GM12878 (cell line): ENCODE data around the gene WDSUB1.

Source experiments
- EGR1 ChIP-seq, 2 experiments: IDR thresholded peaks; 1 replicate in 1 of 2; 2 replicates in 1 of 2; pipeline ENCODE4 v1.6.1; 2011 to 2012; ENCODE audit warnings: low read depth in 2 of 2, low read length in 2 of 2, borderline replicate concordance in 1 of 2, mild to moderate bottlenecking in 1 of 2, moderate library complexity in 1 of 2
- ESRRA ChIP-seq: IDR thresholded peaks from 2 replicates; pipeline ENCODE4 v1.6.1; 2012; ENCODE audit warnings: mild to moderate bottlenecking, low read length, improper control_type of control experiment
- EZH2 ChIP-seq: IDR thresholded peaks from 2 replicates; pipeline ENCODE4 v1.6.1; 2012; ENCODE audit warnings: low read depth, mild to moderate bottlenecking, control low read depth, inconsistent platforms, low read length, borderline replicate concordance; ENCODE audit not compliant: control insufficient read depth
- NFYB ChIP-seq: IDR thresholded peaks from 2 replicates; pipeline ENCODE4 v1.6.1; 2011; ENCODE audit warnings: low read depth, mild to moderate bottlenecking, low read length, improper control_type of control experiment, moderate library complexity; ENCODE audit not compliant: insufficient read depth
- POLR2A ChIP-seq: IDR thresholded peaks from 2 replicates; pipeline ENCODE4 v1.6.1; 2011; ENCODE audit warnings: low read depth, mild to moderate bottlenecking, low read length
- RB1 ChIP-seq: fragments of 450-650 bp; formaldehyde crosslinking; IDR thresholded peaks from 2 replicates; pipeline ENCODE4 v1.6.1; 2017; ENCODE audit warnings: mild to moderate bottlenecking, borderline replicate concordance
- SREBF2 ChIP-seq: IDR thresholded peaks from 2 replicates; pipeline ENCODE4 v1.6.1; 2012; ENCODE audit warnings: mild to moderate bottlenecking, low read length
- TARDBP ChIP-seq: IDR thresholded peaks from 2 replicates; pipeline ENCODE4 v1.6.1; 2016; ENCODE audit warnings: borderline replicate concordance
- TF ChIP-seq, protein P1 (sequence below), 3 experiments: IDR thresholded peaks in 2 of 3; conservative IDR thresholded peaks in 1 of 3; 2 replicates each; pipeline ENCODE4 v1.5.1; 2011; ENCODE audit warnings: low read depth in 3 of 3, low read length in 3 of 3, mild to moderate bottlenecking in 3 of 3, control low read depth in 2 of 3, moderate library complexity in 2 of 3, inconsistent platforms in 1 of 3, mixed read lengths in 1 of 3; ENCODE audit not compliant: control insufficient read depth in 2 of 3, insufficient read depth in 1 of 3; ENCODE audit errors: extremely low read depth in 1 of 3
- TF ChIP-seq, protein P2 (sequence below): fragments of 450-650 bp; IDR thresholded peaks from 2 replicates; pipeline ENCODE4 v1.6.1; 2017; ENCODE audit warnings: antibody characterized with exemption, mild to moderate bottlenecking, moderate library complexity

DNA sequence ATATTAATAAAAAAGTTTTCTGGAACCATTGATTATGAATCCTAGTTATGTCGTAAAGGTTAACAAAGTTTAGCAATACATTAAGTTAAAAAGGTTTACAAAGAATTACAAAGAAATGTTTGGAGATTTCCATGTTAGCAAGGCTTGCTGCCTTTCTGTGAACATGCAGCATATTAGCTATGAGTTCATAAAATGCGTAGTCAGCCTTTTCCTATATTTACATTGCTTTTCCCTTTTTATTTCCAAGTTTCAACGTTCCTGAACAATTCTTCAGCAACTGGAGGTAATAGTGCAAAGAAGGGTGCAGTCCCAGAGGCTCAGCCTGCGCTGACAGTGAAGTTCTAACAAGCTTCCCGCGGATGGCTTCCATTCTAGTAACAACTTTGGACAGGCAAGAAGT, 51.6 kb downstream of the WDSUB1 start:
- TF ChIP-seq, protein P1, sequence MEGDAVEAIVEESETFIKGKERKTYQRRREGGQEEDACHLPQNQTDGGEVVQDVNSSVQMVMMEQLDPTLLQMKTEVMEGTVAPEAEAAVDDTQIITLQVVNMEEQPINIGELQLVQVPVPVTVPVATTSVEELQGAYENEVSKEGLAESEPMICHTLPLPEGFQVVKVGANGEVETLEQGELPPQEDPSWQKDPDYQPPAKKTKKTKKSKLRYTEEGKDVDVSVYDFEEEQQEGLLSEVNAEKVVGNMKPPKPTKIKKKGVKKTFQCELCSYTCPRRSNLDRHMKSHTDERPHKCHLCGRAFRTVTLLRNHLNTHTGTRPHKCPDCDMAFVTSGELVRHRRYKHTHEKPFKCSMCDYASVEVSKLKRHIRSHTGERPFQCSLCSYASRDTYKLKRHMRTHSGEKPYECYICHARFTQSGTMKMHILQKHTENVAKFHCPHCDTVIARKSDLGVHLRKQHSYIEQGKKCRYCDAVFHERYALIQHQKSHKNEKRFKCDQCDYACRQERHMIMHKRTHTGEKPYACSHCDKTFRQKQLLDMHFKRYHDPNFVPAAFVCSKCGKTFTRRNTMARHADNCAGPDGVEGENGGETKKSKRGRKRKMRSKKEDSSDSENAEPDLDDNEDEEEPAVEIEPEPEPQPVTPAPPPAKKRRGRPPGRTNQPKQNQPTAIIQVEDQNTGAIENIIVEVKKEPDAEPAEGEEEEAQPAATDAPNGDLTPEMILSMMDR (IDR thresholded peaks at IDR 0.05 in 2 of 3, conservative IDR thresholded peaks at IDR 0.05 in 1 of 3; ENCODE audit: control insufficient read depth in 2 of 3, extremely low read depth in 1 of 3, insufficient read depth in 1 of 3, low read depth in 3 of 3, low read length in 3 of 3): no peak
- TF ChIP-seq POLR2A: no peak
- TF ChIP-seq TARDBP: no peak
- TF ChIP-seq EZH2: no peak
- TF ChIP-seq NFYB: no peak
- TF ChIP-seq RB1: no peak
- TF ChIP-seq, protein P2, sequence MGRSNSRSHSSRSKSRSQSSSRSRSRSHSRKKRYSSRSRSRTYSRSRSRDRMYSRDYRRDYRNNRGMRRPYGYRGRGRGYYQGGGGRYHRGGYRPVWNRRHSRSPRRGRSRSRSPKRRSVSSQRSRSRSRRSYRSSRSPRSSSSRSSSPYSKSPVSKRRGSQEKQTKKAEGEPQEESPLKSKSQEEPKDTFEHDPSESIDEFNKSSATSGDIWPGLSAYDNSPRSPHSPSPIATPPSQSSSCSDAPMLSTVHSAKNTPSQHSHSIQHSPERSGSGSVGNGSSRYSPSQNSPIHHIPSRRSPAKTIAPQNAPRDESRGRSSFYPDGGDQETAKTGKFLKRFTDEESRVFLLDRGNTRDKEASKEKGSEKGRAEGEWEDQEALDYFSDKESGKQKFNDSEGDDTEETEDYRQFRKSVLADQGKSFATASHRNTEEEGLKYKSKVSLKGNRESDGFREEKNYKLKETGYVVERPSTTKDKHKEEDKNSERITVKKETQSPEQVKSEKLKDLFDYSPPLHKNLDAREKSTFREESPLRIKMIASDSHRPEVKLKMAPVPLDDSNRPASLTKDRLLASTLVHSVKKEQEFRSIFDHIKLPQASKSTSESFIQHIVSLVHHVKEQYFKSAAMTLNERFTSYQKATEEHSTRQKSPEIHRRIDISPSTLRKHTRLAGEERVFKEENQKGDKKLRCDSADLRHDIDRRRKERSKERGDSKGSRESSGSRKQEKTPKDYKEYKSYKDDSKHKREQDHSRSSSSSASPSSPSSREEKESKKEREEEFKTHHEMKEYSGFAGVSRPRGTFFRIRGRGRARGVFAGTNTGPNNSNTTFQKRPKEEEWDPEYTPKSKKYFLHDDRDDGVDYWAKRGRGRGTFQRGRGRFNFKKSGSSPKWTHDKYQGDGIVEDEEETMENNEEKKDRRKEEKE: no peak
- TF ChIP-seq ESRRA: no peak
- no peak for TF ChIP-seq SREBF2
- no peak for TF ChIP-seq EGR1 (IDR thresholded peaks at IDR 0.05; ENCODE audit: borderline replicate concordance in 1 of 2, low read depth in 2 of 2, low read length in 2 of 2)
